Measurements from ENCODE around the gene PRKCG.
"Not testable (repeated sequence)": the region's sequence is repeated elsewhere in the genome, so short reads cannot be mapped to it uniquely, and the experiment has no call there.

Gene PRKCG

GRCh38 chr19:53945998-53946397 is 64.0 kb downstream of the PRKCG start:
- no peak for DNase-seq

- no peak for DNase-seq
Observed at GRCh38 chr19:53947624-53948023, 65.6 kb downstream of the PRKCG start.

DNA sequence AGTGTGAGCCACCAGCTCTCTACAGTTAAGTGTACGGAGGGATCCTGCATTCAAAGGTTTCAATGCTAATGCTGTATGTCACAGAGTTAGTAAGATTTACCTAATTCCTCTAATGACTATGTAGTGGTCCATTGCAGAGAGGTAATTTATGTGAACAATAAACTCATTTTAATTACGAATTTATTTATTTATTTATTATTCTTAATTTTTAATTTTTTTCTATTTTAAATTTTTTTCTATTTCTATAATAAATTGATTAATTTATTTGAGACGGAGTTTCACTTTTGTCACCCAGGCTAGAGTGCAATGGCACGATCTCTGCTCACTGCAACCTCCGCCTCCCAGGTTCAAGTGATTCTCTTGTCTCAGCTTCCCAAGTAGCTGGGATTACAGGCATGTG is 66.6 kb downstream of the PRKCG start:
- DNase-seq: not testable (repeated sequence)

GRCh38 chr19:53951436-53951835 is 69.4 kb downstream of the PRKCG start:
- DNase-seq: no peak

- no peak for DNase-seq
Observed at GRCh38 chr19:53951947-53952346, 70.0 kb downstream of the PRKCG start.

DNA sequence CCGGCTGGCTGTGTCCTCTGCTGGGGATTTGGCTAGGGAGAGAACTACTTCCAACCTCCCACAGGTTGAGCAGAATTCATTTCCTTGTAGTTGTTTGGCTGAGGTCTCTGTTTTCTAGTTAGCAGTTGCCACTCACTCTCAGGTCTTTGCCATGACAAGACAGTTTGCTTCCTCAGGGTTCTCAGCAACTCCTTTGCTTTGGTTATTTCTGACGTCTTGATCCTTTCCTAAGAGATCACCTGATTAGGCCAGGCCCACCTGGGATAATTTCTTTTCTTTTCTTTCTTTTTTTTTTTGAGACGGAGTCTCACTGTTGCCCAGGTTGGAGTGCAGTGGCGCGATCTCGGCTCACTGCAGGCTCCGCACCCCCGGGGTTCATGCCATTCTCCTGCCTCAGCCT is 71.4 kb downstream of the PRKCG start:
- no peak for DNase-seq

All from amniotic stem cell (primary cell).